Stimulated activated naive CD8-positive, alpha-beta T cell treated with anti-CD3 and anti-CD28 coated beads, Interleukin-15, amount 100 ng/mL, for 72 hours (primary cell): ENCODE measurements around the gene TMPRSS13.
"Not testable (repeated sequence)": the region's sequence is repeated elsewhere in the genome, so short reads cannot be mapped to it uniquely, and the experiment has no call there.

Experiments
- ATAC-seq: fragments of 150-1000 bp; cut with Tn5 transposase; 2 replicates; pipeline ENCODE4 v1.10.0; 2021; ENCODE audit warnings: mild to moderate bottlenecking, moderate library complexity
- DNase-seq, 2 donors: peaks; one replicate each; pipeline ENCODE4 v3.0.0; 2021 to 2022
- H3K27ac Mint-ChIP-seq, 2 donors: one replicate each; pipeline ENCODE4 v1.8.0; 2022; ENCODE audit warnings: mild to moderate bottlenecking in 2 of 2, mixed read lengths in 2 of 2, moderate library complexity in 2 of 2
- H3K27me3 Mint-ChIP-seq: one replicate; pipeline ENCODE4 v1.8.0; 2022; ENCODE audit warnings: mixed read lengths
- H3K4me1 Mint-ChIP-seq: one replicate; pipeline ENCODE4 v1.8.0; 2022; ENCODE audit warnings: mild to moderate bottlenecking, mixed read lengths
- H3K4me3 Mint-ChIP-seq, 2 donors: one replicate each; pipeline ENCODE4 v1.8.0; 2022; ENCODE audit warnings: mild to moderate bottlenecking in 2 of 2, mixed read lengths in 2 of 2, moderate library complexity in 1 of 2
- H3K9me3 Mint-ChIP-seq, 2 donors: one replicate each; pipeline ENCODE4 v1.8.0; 2022; ENCODE audit warnings: mixed read lengths in 2 of 2

TMPRSS13 gene

GRCh38 chr11:117960406-117960805 is 31.2 kb upstream of the TMPRSS13 start:
- DNase-seq (no peak), ATAC-seq (no peak)
- Mint-ChIP-seq H3K27ac (peak overlapping the region in 1 of 2 donors; percentile 70), H3K27me3 (no peaks in the 10 kb centered on the region), H3K4me3 (peak overlapping the region; percentile 8 to 20), H3K9me3 (peaks cover 28 to 30% of the 10 kb centered on the region in 2 donors), H3K4me1 (peaks cover 43% of the 10 kb centered on the region)

DNA sequence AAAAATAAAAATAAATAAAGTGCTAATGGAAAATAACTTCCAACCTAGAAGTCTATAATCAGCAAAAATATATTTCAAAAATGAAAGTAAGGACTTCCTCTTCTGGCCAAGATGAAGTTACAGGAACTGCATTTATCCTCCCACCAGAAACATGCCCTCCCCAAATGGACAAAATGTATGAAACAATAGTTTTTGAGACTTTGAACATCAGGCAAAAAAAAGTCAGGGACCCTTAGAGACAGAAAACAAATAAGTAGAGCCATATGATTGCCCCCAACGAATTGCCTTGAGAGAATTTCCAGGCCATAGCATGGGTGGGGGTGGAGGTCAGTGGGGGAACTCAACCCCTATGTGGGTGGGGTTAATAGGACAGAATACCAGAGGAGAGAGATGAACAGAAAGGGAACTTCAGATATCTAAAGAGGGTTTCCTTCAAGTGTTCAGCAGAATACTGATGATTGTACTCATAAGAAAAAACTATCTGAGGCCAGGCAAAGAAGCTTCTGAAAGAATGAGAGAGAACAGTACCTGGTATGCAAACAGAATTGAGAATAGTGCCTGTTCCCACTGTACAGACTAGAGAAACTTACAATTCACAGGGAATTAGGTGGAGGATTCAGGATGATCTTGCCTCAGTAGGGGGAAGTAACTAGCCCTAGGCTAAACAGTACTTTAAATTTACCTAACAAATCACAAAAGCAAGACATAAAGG is 30.4 kb upstream of the TMPRSS13 start:
- Mint-ChIP-seq H3K27me3 (no peaks in the 10 kb centered on the region), H3K27ac (peak overlapping the region; percentile 34 to 87), H3K9me3 (peaks cover 28 to 30% of the 10 kb centered on the region in 2 donors), H3K4me1 (peaks cover 45% of the 10 kb centered on the region), H3K4me3 (peak overlapping the region; percentile 8 to 20)
- ATAC-seq (no peak), DNase-seq (no peak)

GRCh38 chr11:117958949-117959348 is 29.7 kb upstream of the TMPRSS13 start:
- no peak overlapping the region for H3K27ac Mint-ChIP-seq
- peaks cover 28 to 30% of the 10 kb centered on the region in 2 donors for H3K9me3 Mint-ChIP-seq
- no peak for DNase-seq
- H3K4me3 Mint-ChIP-seq: peak overlapping the region; percentile 16 to 40
- peaks cover 51% of the 10 kb centered on the region for H3K4me1 Mint-ChIP-seq
- H3K27me3 Mint-ChIP-seq: no peaks in the 10 kb centered on the region
- no peak for ATAC-seq

- Mint-ChIP-seq H3K4me1 (peaks cover 71% of the 10 kb centered on the region), H3K27ac (peak overlapping the region in 1 of 2 donors; percentile 67), H3K4me3 (peak overlapping the region; percentile 56 to 60), H3K27me3 (no peaks in the 10 kb centered on the region), H3K9me3 (peaks cover 19% of the 10 kb centered on the region in 2 donors)
- DNase-seq (no peak), ATAC-seq (peak; percentile 33)
Measured at GRCh38 chr11:117953024-117953671, 23.9 kb upstream of the TMPRSS13 start.

DNA sequence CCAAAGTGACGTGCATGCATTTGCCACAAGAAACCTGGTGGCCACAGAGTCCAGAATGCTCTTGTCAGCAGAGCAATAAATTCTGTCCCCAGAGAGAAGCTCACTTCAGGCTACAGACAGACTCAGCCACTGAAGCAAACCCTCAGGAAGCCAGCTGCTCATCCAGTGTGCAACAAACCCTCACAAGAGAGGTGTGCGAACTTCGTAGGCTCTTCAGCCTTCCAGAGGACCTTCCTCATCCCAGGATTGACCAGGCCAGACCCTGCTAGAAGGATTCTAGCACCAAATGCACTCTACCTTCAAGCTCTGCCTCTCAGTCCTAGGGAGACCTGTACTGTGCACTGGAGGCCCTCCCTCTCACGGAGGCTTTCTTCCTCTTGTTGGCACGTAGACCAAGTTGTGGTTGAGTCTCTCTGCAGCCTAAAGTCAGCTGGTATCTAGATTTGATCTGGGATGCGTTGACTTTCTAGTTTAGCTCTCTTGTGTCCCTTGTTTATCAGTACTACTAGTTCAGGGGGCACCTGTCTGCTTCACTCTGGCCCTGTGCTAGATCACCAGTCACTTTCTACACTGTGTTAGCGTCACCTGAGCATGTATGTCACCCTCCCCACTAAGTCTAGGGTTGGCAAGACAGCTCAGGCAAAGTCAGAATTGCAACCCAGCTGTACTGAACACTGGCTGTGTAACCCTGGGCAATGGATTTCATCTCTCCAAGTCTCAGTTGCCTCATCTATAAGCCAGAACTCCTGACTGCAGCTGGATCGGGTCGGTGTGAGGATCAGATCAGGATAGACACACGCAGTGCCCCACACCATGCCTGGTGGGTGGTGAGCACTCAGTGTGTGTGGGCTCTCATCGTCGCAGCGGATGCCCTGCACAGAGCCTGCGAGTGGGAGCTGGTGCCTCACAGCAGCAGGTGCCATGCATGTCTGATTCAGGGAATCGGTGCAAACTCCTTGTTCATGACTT is 22.1 kb upstream of the TMPRSS13 start:
- peak overlapping the region; percentile 85 to 92 for H3K27ac Mint-ChIP-seq
- no peak for DNase-seq
- H3K27me3 Mint-ChIP-seq: no peaks in the 10 kb centered on the region
- peaks cover 85% of the 10 kb centered on the region for H3K4me1 Mint-ChIP-seq
- peak; percentile 73 for ATAC-seq
- H3K4me3 Mint-ChIP-seq: peak overlapping the region; percentile 76 to 77
- H3K9me3 Mint-ChIP-seq: peaks cover under 1 to 4% of the 10 kb centered on the region in 2 donors

DNA sequence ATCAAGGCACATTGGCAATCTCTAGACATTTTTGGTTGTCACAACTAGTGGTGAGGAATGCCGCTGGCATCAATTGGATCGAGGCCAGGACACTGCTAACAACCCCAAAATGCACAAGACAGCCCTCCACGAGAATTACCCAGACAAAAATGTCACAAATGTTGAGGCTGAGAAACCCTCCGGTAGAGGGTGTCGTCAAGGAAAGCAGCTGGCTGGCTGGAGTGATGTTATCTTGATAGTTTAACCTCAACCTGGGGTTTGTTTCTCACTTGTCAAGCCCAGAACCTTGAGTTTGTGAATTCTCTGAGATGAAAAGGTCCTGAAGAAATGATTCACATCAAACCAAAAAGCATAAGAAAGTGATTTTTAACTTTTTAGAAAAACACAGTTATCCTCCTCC is 21.1 kb upstream of the TMPRSS13 start:
- DNase-seq (peak in 1 of 2 donors; percentile 52), ATAC-seq (peak; percentile 46)
- Mint-ChIP-seq H3K4me1 (peaks cover 95% of the 10 kb centered on the region), H3K4me3 (peak overlapping the region; percentile 76 to 77), H3K27me3 (no peaks in the 10 kb centered on the region), H3K9me3 (no peaks in the 10 kb centered on the region), H3K27ac (peak overlapping the region; percentile 73 to 74)

DNA sequence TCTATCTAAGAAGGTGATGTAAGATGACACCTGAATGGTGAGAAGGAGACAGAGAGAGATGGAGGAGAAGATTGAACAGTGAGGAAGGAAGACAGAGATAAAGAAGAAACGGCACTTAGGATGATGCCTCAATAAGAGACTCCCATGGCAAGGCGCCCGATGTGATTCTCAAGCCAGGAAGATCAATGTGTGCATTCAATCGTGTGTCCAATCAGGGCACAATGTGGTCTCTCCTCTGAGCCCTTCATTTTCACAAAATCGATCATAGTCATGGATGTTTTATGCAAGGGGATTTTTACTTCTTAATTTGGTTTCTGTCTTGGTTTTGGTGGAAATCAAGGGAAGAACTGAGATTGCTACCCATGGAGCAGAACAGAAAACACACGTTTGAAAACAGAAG is 19.9 kb upstream of the TMPRSS13 start:
- Mint-ChIP-seq H3K4me3 (peak overlapping the region; percentile 76 to 77), H3K27me3 (no peaks in the 10 kb centered on the region), H3K9me3 (no peaks in the 10 kb centered on the region), H3K4me1 (peaks cover 100% of the 10 kb centered on the region), H3K27ac (no peak overlapping the region)
- DNase-seq: no peak
- ATAC-seq: no peak

- not testable (repeated sequence) for H3K4me3 Mint-ChIP-seq, H3K27ac Mint-ChIP-seq, H3K9me3 Mint-ChIP-seq, H3K27me3 Mint-ChIP-seq, ATAC-seq, DNase-seq
- H3K4me1 Mint-ChIP-seq: peaks cover 94% of the 10 kb centered on the region
Measured at GRCh38 chr11:117948466-117948865, 19.3 kb upstream of the TMPRSS13 start.

- DNase-seq, H3K9me3 Mint-ChIP-seq, H3K4me3 Mint-ChIP-seq, ATAC-seq, H3K27me3 Mint-ChIP-seq: not testable (repeated sequence)
- Mint-ChIP-seq H3K4me1 (peaks cover 87% of the 10 kb centered on the region), H3K27ac (peak overlapping the region in 1 of 2 donors; percentile 61)
Measured at GRCh38 chr11:117947751-117948150, 18.5 kb upstream of the TMPRSS13 start.

- DNase-seq (peak; percentile 77 to 81), ATAC-seq (peak; percentile 72)
- peaks cover 85% of the 10 kb centered on the region for H3K4me1 Mint-ChIP-seq
- H3K27ac Mint-ChIP-seq: peak overlapping the region; percentile 23 to 71
- H3K27me3 Mint-ChIP-seq: no peaks in the 10 kb centered on the region
- no peak overlapping the region for H3K4me3 Mint-ChIP-seq
- H3K9me3 Mint-ChIP-seq: peaks cover 0 to 6% of the 10 kb centered on the region in 2 donors
Measured at GRCh38 chr11:117946842-117947526, 17.8 kb upstream of the TMPRSS13 start.

DNA sequence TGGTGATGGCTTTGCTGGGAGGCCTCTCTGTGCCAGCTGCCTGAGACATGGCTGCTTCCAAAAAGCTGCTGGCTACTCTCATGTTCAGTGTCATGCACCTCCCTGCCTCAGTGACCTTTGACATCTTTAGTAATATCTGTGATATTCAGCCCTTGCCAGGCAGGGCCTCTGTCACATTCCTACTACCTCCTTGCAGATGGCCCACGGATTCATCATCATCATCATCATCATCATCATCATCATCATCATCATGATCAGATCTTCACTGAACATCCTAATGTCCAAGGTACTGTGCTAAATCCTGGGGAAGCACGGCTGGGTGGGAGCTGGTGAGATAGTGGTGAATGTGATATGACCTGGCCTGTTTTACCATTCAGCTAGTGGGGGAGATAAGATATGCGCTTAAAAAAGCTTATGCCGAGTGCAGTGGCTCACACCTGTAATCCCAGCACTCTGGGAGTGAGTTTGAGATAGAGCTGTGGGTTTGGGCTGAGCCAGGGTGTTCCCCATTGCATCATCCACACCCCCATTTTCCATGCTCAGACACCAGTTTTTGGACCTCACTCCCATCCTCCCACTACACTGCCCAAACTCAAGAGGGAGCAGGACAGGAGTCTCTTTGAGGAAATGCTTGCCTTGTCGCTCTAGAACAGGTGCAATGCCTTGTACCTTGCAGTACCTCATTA is 17.1 kb upstream of the TMPRSS13 start:
- Mint-ChIP-seq H3K9me3 (peaks cover 0 to 6% of the 10 kb centered on the region in 2 donors), H3K27ac (peak overlapping the region in 1 of 2 donors; percentile 23), H3K4me1 (peaks cover 82% of the 10 kb centered on the region), H3K4me3 (no peak overlapping the region), H3K27me3 (no peaks in the 10 kb centered on the region)
- ATAC-seq (peak; percentile 33), DNase-seq (no peak)

- H3K27ac Mint-ChIP-seq: no peak overlapping the region
- peaks cover 0 to 6% of the 10 kb centered on the region in 2 donors for H3K9me3 Mint-ChIP-seq
- ATAC-seq (no peak), DNase-seq (no peak)
- H3K4me1 Mint-ChIP-seq: peaks cover 71% of the 10 kb centered on the region
- no peak overlapping the region for H3K4me3 Mint-ChIP-seq
- no peaks in the 10 kb centered on the region for H3K27me3 Mint-ChIP-seq
Measured at GRCh38 chr11:117945047-117945810, 16.0 kb upstream of the TMPRSS13 start.

- Mint-ChIP-seq H3K27me3 (no peaks in the 10 kb centered on the region), H3K4me1 (peaks cover 64% of the 10 kb centered on the region), H3K9me3 (peaks cover 0 to 6% of the 10 kb centered on the region in 2 donors), H3K27ac (peak overlapping the region in 1 of 2 donors; percentile 28), H3K4me3 (peak overlapping the region in 1 of 2 donors; percentile 18)
- ATAC-seq (no peak), DNase-seq (no peak)
Measured at GRCh38 chr11:117944554-117944953, 15.4 kb upstream of the TMPRSS13 start.
